ENCODE measurements around the gene SRD5A1. TPM values are rescaled to one million over a fixed set of nuclear protein-coding genes. Genes with fewer than 3 reads are reported as not detected.

The SRD5A1 gene
- total and polyA plus RNA-seq, 11 donors: 0.80 to 6.7 (median 3.8) TPM

GRCh38 chr5:6698696-6699095 lies 65.5 kb downstream of the SRD5A1 start:
- TF ChIP-seq POLR2A (IDR thresholded peaks at IDR 0.05) (no peak), CTCF (IDR thresholded peaks at IDR 0.05) (no peak)

DNA sequence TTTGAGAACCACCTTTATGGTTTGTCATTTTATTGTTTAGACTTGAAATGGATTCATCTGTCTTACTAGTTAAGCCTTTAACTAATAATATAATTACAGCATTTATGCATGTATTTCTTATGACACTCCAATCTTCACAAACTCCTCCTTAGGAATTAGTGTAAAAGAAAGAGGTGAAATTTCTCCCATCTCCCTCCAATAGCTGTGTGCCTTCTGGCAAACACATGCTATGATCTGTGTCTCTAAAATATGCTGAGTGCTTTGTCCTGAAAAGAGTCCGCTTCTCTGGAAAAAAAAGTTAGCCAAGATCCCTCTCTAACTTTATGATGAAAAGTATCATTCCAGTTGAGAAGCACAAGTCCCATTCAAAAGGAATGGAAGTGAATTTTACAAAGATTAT lies 66.1 kb downstream of the SRD5A1 start:
- peaks cover 0 to 11% (median 9%) of the 10 kb centered on the region in 12 donors for H3K4me1 ChIP-seq
- no peaks in the 10 kb centered on the region for H3K36me3 ChIP-seq
- intact Hi-C loops (cut with DNase I): no loop called here
- WGBS, 4 donors: 74 to 93% (median 90%) methylated on average over 1 of the region's 1 CpG
- no peak for DNase-seq
- peaks cover 0 to 7% (median 0%) of the 10 kb centered on the region in 9 donors for H3K27me3 ChIP-seq
- H3K9me3 ChIP-seq: no peaks in the 10 kb centered on the region
- TF ChIP-seq CTCF (IDR thresholded peaks at IDR 0.05) (no peak), POLR2A (IDR thresholded peaks at IDR 0.05) (no peak)
- ATAC-seq: no peak
- H3K27ac ChIP-seq: no peak overlapping the region
- no peak overlapping the region for H3K4me3 ChIP-seq

More at GRCh38 chr5:6698696-6699095, 65.5 kb downstream of the SRD5A1 start:
- H3K9me3 ChIP-seq: no peaks in the 10 kb centered on the region
- DNase-seq (no peak), ATAC-seq (no peak)
- WGBS, 4 donors: 79 to 93% (median 88%) methylated on average over 1 of the region's 1 CpG
- H3K27ac ChIP-seq: no peak overlapping the region
- intact Hi-C loops (cut with DNase I): no loop called here
- no peaks in the 10 kb centered on the region for H3K36me3 ChIP-seq
- no peak overlapping the region for H3K4me3 ChIP-seq
- peaks cover 0 to 4% (median 2%) of the 10 kb centered on the region in 12 donors for H3K4me1 ChIP-seq
- peaks cover 0 to 11% (median 0%) of the 10 kb centered on the region in 9 donors for H3K27me3 ChIP-seq

- ATAC-seq (no peak), DNase-seq (no peak)
- H3K27me3 ChIP-seq: peaks cover 0 to 6% (median 0%) of the 10 kb centered on the region in 9 donors
- H3K36me3 ChIP-seq: no peaks in the 10 kb centered on the region
- H3K4me1 ChIP-seq: peaks cover 4 to 19% (median 17%) of the 10 kb centered on the region in 12 donors
- no peak for TF ChIP-seq POLR2A (IDR thresholded peaks at IDR 0.05)
- TF ChIP-seq CTCF (IDR thresholded peaks at IDR 0.05): no peak
- no peak overlapping the region for H3K27ac ChIP-seq
- intact Hi-C loops (cut with DNase I): loop anchor here in 1 of 10 donors (5.0 kb wide), 1 partner anchor 63 kb away; no protein-coding TSS in a partner anchor
- 63 to 72% (median 67%) methylated on average over 11 of the region's 11 CpGs for WGBS, 4 donors
- no peaks in the 10 kb centered on the region for H3K9me3 ChIP-seq
- no peak overlapping the region for H3K4me3 ChIP-seq
Observed at GRCh38 chr5:6700074-6700684, 66.9 kb downstream of the SRD5A1 start.

- intact Hi-C loops (cut with DNase I): loop anchor here in 1 of 10 donors (5.0 kb wide), 1 partner anchor 64 kb away; no protein-coding TSS in a partner anchor
- WGBS, 4 donors: 82 to 87% (median 85%) methylated on average over 11 to 12 of the region's 12 CpGs
- Histone ChIP-seq H3K4me1 (peaks cover 4 to 23% (median 18%) of the 10 kb centered on the region in 12 donors), H3K9me3 (no peaks in the 10 kb centered on the region), H3K27me3 (peaks cover 0 to 6% (median 0%) of the 10 kb centered on the region in 9 donors), H3K27ac (no peak overlapping the region), H3K4me3 (no peak overlapping the region), H3K36me3 (no peaks in the 10 kb centered on the region)
- DNase-seq (no peak), ATAC-seq (no peak)
- TF ChIP-seq POLR2A (IDR thresholded peaks at IDR 0.05) (no peak), CTCF (IDR thresholded peaks at IDR 0.05) (no peak)
Observed at GRCh38 chr5:6700685-6701355, 67.6 kb downstream of the SRD5A1 start.
